Chondrocyte (in vitro differentiated cells): ENCODE data around the gene PIAS2. TPM values are rescaled to one million over a fixed set of nuclear protein-coding genes. Genes with fewer than 3 reads are reported as not detected.

Experiments used
- DNase-seq: peaks from one replicate; pipeline ENCODE4 v3.0.0; 2021; ENCODE audit warnings: mixed read lengths, low spot score
- H3K27ac Mint-ChIP-seq: one replicate; pipeline ENCODE4 v1.8.0; 2021; ENCODE audit warnings: mild to moderate bottlenecking, moderate library complexity, mixed read lengths; ENCODE audit not compliant: unreplicated experiment
- H3K27me3 Mint-ChIP-seq: 2 replicates; pipeline ENCODE4 v1.8.0; 2021; ENCODE audit warnings: low read depth, mixed read lengths
- H3K36me3 Mint-ChIP-seq: 2 replicates; pipeline ENCODE4 v1.8.0; 2021; ENCODE audit warnings: low read depth, mixed read lengths
- H3K4me1 Mint-ChIP-seq: 2 replicates; pipeline ENCODE4 v1.8.0; 2021; ENCODE audit warnings: low read depth, mild to moderate bottlenecking, mixed read lengths
- H3K4me3 Mint-ChIP-seq: one replicate; pipeline ENCODE4 v1.8.0; 2021; ENCODE audit warnings: mild to moderate bottlenecking, moderate library complexity, mixed read lengths; ENCODE audit not compliant: unreplicated experiment
- H3K9me3 Mint-ChIP-seq: 2 replicates; pipeline ENCODE4 v1.8.0; 2021; ENCODE audit warnings: low read depth, mixed read lengths
- total RNA-seq: library from RNA; stranded (reverse); gene quantifications from 3 replicates; pipeline ENCODE4 v1.2.1, GENCODE V29; 2021
- TF ChIP-seq, protein P1 (sequence below): fragments of 200-600 bp; sonication (generic); IDR thresholded peaks from 2 replicates; pipeline ENCODE4 v1.5.0; 2021; ENCODE audit warnings: antibody characterized with exemption, mild to moderate bottlenecking, moderate library complexity

PIAS2 gene
- total RNA-seq, 1 donor from 2014 or later, result 36.2 TPM

DNA sequence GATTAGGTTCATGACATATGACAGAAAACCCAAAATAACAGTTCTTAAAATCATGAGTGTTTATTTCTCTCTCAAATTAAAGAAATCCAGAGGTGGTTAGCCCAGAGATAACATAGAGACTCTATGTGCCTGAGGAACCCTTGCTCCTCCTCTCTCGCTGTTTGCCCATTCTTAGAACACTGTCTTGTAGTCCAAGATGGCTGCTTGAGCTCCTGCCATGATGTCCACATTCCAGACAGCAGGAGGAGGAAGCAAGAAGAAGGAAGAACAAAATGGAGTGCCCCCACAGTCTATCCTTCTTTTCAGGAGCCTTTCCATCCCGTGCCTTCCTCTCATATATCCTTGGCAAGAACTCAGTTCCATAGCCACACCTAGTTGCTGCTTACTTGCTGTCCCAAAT lies 146.6 kb downstream of the PIAS2 start:
- TF ChIP-seq, protein P1, sequence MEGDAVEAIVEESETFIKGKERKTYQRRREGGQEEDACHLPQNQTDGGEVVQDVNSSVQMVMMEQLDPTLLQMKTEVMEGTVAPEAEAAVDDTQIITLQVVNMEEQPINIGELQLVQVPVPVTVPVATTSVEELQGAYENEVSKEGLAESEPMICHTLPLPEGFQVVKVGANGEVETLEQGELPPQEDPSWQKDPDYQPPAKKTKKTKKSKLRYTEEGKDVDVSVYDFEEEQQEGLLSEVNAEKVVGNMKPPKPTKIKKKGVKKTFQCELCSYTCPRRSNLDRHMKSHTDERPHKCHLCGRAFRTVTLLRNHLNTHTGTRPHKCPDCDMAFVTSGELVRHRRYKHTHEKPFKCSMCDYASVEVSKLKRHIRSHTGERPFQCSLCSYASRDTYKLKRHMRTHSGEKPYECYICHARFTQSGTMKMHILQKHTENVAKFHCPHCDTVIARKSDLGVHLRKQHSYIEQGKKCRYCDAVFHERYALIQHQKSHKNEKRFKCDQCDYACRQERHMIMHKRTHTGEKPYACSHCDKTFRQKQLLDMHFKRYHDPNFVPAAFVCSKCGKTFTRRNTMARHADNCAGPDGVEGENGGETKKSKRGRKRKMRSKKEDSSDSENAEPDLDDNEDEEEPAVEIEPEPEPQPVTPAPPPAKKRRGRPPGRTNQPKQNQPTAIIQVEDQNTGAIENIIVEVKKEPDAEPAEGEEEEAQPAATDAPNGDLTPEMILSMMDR, result peak; percentile 9
- DNase-seq, result no peak
- Mint-ChIP-seq H3K27me3 (peaks cover 3% of the 10 kb centered on the region), H3K9me3 (no peaks in the 10 kb centered on the region), H3K27ac (no peak overlapping the region), H3K36me3 (no peaks in the 10 kb centered on the region), H3K4me1 (peaks cover 12% of the 10 kb centered on the region), H3K4me3 (no peak overlapping the region)

DNA sequence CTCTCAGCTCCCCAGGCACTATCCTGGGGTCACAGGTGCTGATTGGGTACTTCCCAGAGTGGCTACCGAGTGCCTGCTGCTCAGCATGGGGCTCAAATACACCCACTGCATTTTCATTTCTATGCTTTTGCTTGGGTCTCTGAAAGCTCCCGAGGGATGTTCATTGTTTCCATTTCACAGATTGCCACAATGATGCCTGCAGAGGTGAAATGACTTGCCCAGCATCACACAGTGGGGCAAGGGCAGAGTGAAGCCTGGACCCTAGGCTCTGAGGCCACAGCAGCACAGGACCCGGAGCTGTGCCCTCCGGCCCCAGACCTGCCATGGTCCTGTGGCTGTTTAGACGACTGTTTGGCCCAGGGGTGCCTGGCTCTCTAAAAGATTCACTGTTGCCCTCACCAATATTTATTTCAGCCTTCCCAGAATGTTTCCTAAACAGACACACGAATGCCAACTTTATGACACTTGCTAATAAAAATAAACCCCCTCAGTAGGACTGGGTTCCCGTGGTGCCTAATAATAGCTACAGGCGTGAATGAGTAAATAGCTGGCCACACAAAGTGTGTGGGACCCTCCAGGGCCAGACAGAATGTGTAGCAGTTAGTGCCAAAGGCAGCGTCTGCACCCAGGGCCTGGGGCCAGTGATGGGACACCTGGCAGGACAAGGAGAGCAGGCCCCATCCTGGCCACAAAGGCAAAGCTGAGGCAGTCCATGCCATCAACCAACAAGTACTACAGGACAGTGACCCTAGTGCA lies 149.0 kb downstream of the PIAS2 start:
- TF ChIP-seq, protein P1, result no peak
- H3K36me3 Mint-ChIP-seq, result no peaks in the 10 kb centered on the region
- H3K9me3 Mint-ChIP-seq, result no peaks in the 10 kb centered on the region
- no peak overlapping the region for H3K4me3 Mint-ChIP-seq
- peaks cover 12% of the 10 kb centered on the region for H3K4me1 Mint-ChIP-seq
- no peak for DNase-seq
- H3K27ac Mint-ChIP-seq, result no peak overlapping the region
- peaks cover 6% of the 10 kb centered on the region for H3K27me3 Mint-ChIP-seq

DNA sequence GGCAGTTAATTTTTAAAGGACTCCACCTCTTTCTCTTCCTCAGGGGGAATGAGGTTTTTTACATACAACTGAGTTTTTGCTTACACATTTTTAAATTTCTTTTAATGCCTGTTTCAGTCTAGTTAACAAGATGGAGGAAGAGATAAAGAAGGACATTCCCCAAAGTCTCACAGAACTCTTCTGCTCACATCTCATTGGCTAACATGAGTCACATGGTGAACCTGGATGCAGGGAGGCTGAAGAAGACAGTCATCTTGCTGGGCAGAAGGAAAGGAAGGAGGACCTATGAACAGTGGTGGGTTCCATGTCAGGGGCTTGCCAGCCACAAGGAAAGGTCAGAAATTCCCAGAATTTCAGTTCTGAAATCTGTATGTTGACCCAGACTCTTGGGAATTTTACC lies 150.1 kb downstream of the PIAS2 start:
- no peak overlapping the region for H3K27ac Mint-ChIP-seq
- H3K36me3 Mint-ChIP-seq, result no peaks in the 10 kb centered on the region
- H3K9me3 Mint-ChIP-seq, result no peaks in the 10 kb centered on the region
- H3K4me3 Mint-ChIP-seq, result no peak overlapping the region
- peaks cover 10% of the 10 kb centered on the region for H3K4me1 Mint-ChIP-seq
- peaks cover 12% of the 10 kb centered on the region for H3K27me3 Mint-ChIP-seq
- DNase-seq, result no peak
- TF ChIP-seq, protein P1, result no peak

DNA sequence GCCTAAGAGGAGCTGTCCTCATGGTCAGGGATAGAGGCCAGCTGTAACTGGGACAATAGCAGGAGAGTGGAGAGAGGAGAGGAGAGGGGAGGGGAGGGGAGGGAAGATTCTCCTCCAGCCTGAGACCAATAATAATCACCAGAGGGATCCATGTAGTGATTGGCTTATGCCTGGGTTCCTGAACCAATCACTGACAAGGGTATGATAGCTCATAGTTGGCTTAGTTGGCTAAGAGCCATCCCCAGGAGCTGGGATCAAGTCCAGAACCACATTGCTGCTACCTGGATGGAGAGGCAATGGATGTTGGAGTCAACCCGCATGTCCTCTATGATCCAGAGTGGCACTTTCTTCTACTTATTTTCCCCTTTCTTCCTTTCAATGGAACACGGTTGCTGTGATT lies 152.7 kb downstream of the PIAS2 start:
- Mint-ChIP-seq H3K27me3 (peaks cover 28% of the 10 kb centered on the region), H3K9me3 (no peaks in the 10 kb centered on the region), H3K36me3 (no peaks in the 10 kb centered on the region), H3K27ac (no peak overlapping the region), H3K4me1 (no peaks in the 10 kb centered on the region), H3K4me3 (no peak overlapping the region)
- TF ChIP-seq, protein P1, result no peak
- no peak for DNase-seq

DNA sequence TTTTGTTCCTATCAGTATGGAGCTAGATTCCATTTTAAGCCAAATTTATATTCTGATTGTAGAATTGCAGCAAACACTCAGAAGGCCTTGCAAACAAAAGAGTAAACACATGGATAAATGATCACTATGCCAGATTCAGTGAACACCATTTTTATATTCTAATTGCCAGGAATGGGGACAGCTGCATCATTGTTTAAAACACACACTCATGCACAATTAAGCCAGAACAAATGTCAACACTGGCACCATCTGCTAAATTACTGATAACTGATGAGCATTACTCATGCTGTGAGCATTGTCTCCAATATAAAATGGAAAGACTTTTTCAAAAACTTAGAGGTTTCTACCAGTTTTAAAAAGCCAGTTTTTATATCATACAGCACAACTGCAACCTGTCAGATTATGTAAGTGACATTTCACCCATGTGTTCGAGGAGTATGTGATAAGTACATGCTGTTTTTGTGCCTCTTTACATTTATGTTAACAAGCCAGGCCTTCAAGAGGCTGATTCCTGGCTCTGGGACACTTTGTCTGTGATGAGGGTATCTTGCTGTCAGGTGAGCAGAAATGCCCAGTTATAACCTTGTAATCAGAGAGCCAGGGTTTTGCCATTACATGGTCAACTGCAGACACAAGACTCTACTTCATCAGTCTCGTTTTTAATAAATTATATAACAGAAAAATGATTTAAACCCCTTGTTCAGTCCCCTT lies 156.1 kb downstream of the PIAS2 start:
- Mint-ChIP-seq H3K4me3 (no peak overlapping the region), H3K9me3 (no peaks in the 10 kb centered on the region), H3K27ac (no peak overlapping the region), H3K4me1 (peaks cover 12% of the 10 kb centered on the region), H3K27me3 (peaks cover 44% of the 10 kb centered on the region), H3K36me3 (no peaks in the 10 kb centered on the region)
- DNase-seq, result no peak
- TF ChIP-seq, protein P1, result no peak
